GM12865 (cell line): ENCODE measurements around the gene ANKRD31.
"Not testable (repeated sequence)": the region's sequence is repeated elsewhere in the genome, so short reads cannot be mapped to it uniquely, and the experiment has no call there.

Source experiments
- DNase-seq: peaks from one replicate; pipeline ENCODE4 v3.0.0; 2010; ENCODE audit warnings: low read depth
- H3K4me3 ChIP-seq: 2 replicates; pipeline ENCODE4 v1.5.1; 2011; ENCODE audit warnings: mild to moderate bottlenecking, low read depth, low read length, control low read depth
- TF ChIP-seq, protein P1 (sequence below): IDR thresholded peaks from 2 replicates; pipeline ENCODE4 v1.5.1; 2011; ENCODE audit warnings: low read length, control low read depth, low read depth, inconsistent platforms; ENCODE audit not compliant: insufficient read depth; ENCODE audit errors: missing control alignments

ANKRD31 gene

DNA sequence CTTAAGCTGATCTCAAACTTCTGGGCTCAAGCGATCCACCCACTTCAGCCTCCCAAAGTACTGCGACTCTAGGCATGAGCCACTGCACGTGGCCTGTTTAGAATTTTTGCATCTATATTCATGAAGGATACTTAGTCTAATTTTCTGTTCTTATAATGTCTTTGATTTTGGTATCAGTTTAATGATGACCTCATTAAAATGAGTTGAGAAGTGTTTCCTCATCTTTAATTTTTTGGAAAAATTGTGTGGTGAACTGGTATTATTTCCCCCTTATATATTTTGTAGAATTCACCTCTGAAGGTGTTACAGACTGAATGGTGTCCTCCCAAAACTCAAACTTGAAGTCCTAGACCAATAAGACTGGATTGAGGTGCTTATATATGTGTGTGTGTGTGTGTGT, 46.5 kb downstream of the ANKRD31 start:
- TF ChIP-seq, protein P1, sequence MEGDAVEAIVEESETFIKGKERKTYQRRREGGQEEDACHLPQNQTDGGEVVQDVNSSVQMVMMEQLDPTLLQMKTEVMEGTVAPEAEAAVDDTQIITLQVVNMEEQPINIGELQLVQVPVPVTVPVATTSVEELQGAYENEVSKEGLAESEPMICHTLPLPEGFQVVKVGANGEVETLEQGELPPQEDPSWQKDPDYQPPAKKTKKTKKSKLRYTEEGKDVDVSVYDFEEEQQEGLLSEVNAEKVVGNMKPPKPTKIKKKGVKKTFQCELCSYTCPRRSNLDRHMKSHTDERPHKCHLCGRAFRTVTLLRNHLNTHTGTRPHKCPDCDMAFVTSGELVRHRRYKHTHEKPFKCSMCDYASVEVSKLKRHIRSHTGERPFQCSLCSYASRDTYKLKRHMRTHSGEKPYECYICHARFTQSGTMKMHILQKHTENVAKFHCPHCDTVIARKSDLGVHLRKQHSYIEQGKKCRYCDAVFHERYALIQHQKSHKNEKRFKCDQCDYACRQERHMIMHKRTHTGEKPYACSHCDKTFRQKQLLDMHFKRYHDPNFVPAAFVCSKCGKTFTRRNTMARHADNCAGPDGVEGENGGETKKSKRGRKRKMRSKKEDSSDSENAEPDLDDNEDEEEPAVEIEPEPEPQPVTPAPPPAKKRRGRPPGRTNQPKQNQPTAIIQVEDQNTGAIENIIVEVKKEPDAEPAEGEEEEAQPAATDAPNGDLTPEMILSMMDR, result no peak
- no peak for DNase-seq

DNA sequence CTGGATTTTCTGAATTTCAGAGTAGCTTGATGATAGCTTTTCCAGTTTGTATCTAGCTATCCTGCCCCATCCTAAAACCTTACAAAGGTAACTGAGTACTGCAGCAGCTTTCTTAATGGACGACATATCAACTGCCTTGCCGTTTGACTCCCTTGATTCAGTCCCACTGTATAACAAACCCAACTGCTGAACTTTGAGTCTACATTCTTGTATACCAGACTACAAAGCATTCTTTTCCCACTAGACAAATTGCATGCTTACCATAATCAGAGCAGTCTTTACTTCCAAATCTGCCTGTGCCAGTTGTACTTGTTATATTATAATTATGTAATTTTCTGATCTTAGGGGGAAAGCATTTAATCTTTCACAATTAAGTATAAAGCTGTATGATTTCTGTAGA, 47.3 kb downstream of the ANKRD31 start:
- no peak for DNase-seq
- no peak overlapping the region for H3K4me3 ChIP-seq
- TF ChIP-seq, protein P1, result no peak

More for the DNA sequence above, 46.5 kb downstream of the ANKRD31 start:
- H3K4me3 ChIP-seq, result no peak overlapping the region

DNA sequence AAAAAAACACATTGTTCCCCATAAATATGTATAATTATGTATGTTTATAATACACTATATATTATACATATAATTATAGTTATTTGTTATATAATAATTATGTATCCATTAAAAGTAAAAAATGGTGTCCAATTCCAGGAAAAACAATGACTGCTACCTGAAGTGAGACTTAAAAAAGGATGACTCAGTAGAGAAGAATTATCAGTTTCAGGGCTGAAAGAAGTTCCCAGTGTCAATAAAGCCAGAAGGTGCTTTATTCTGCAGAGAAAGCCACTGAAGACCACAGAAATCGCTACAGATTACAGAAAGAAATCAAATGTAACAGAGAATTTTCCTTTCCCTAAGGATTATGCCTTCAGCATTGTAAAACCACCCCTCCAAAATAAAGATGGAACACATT, 50.9 kb downstream of the ANKRD31 start:
- no peak for DNase-seq
- H3K4me3 ChIP-seq, result no peak overlapping the region
- TF ChIP-seq, protein P1, result no peak

DNA sequence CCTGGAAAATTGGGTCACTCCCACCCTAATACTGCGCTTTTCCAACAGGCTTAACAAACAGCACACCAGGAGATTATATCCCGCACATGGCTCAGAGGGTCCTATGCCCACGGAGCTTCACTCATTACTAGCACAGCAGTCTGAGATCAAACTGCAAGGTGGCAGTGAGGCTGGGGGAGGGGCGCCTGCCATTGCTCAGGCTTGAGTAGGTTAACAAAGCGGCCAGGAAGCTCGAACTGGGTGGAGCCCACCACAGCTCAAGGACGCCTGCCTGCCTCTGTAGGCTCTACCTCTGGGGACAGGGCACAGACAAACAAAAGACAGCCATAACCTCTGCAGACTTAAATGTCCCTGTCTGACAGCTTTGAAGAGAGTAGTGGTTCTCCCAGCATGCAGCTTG, 60.7 kb downstream of the ANKRD31 start:
- not testable (repeated sequence) for DNase-seq, H3K4me3 ChIP-seq

DNA sequence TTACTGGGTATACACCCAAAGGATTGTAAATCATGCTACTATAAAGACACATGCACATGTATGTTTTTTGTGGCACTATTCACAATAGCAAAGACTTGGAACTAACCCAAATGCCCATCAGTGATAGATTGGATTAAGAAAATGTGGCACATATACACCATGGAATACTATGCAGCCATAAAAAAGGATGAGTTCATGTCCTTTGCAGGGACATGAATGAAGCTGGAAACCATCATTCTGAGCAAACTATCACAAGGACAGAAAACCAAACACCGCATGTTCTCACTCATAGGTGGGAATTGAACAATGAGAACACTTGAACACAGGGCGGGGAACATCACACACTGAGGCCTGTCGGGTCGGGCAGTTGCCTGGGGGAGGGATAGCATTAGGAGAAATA, 61.8 kb downstream of the ANKRD31 start:
- not testable (repeated sequence) for H3K4me3 ChIP-seq, DNase-seq

DNA sequence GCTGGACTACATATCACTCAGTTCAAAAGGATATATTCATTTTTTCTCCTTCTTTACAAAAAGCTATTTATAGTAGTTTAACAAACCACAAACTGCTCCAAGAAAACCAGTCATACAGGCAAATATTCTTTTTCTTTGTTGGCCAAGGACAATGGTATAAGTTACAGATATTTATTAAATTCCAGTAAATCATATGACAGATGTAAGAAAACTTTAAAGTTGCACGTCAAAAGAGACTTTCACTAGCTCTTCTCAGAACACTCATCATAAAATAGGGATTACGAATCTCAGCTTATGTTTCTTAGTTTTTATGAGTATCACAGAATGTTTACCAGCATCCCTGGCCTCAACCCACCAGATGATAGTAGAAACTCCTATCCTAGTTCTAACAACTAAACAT, 67.2 kb downstream of the ANKRD31 start:
- H3K4me3 ChIP-seq, result no peak overlapping the region
- TF ChIP-seq, protein P1, result no peak

DNA sequence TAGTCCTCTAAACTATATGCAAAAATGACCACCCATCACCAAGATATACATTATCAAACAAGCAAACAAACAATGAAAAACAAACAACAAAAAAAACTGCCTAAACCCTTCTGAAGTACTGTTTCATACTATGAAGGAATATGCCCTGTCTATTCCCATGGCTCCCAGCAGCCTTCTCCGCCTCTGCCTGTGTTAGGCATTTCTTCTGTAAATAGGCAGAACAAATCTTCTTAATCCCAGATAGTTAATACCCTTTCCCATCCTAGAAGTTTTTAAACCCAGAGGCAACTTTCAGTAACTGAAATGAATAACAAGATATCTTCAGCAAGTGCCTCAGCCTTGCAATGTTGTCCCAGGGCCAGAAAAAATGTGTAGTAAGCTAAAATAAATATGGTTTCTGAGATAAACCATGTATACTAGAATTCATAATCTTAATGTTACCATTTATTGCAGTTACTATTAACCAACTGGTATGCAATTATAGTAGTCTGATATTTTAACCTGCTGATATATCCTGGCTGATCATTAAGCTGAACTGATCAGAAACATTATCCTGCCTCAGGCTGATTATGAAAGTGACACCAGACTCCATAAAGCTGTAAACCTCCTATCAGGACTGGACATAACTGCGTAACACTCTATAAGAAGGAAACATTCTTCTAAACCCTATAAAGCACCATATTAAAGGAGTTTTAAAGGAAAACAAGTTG, 68.5 kb downstream of the ANKRD31 start:
- no peak for DNase-seq
- TF ChIP-seq, protein P1, result no peak

More for the DNA sequence above, 67.2 kb downstream of the ANKRD31 start:
- no peak for DNase-seq

DNA sequence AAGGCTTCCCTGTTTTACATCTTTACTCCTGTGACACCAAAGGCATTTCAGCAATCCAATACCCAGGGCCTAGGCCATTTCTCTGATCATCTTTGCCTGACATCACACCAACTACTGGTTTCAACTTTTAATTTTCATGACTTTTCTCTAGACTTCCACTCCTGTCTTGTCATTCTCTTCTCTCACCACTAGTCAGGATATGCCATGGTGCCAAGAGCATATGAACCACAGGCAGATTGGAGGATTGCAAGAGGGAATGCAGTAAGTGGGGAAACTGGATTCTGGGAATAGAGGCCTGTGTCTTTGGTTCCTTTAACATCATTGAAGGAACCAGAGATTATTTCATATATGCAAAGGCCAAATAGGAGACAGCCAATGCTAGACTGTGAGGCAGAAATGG, 69.3 kb downstream of the ANKRD31 start:
- no peak overlapping the region for H3K4me3 ChIP-seq
- TF ChIP-seq, protein P1, result no peak
- peak; percentile 1 for DNase-seq

More for the DNA sequence above, 68.5 kb downstream of the ANKRD31 start:
- no peak overlapping the region for H3K4me3 ChIP-seq

DNA sequence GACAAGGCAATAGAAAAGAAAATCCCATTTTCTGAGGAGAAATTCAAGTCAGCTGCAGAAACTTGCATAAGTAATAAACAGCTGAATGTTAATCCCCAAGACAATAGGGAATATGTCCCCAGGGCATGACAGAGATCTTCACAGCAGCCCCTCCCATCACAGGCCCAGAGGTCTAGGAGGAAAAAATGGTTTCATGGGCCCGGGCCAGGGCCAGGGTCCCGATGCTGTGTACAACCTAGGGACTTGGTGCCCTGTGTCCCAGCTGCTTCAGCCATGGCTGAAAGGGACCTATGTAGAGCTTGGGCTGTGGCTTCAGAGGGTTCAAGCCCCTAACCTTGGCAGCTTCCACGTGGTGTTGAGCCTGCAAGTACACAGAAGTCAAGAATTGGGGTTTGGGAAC, 75.2 kb downstream of the ANKRD31 start:
- DNase-seq, result not testable (repeated sequence)

More for the DNA sequence above, 75.2 kb downstream of the ANKRD31 start:
- not testable (repeated sequence) for H3K4me3 ChIP-seq
